Endodermal cell (in vitro differentiated cells): ENCODE data around the gene FAM228A. TPM values are rescaled to one million over a fixed set of nuclear protein-coding genes. Genes with fewer than 3 reads are reported as not detected.

ENCODE experiments used
- DNase-seq: peaks from one replicate; pipeline ENCODE4 v3.0.0-alpha.2; 2017
- H3K27ac ChIP-seq: 2 replicates; pipeline ENCODE4 v1.5.1; 2013; ENCODE audit warnings: mild to moderate bottlenecking, low read depth, low read length, moderate library complexity
- H3K27me3 ChIP-seq: 2 replicates; pipeline ENCODE4 v1.6.1; 2013; ENCODE audit warnings: mild to moderate bottlenecking, low read length, moderate library complexity; ENCODE audit not compliant: insufficient read depth, control insufficient read depth, poor library complexity, severe bottlenecking
- H3K36me3 ChIP-seq: 2 replicates; pipeline ENCODE4 v1.7.0; 2013; ENCODE audit warnings: mild to moderate bottlenecking, low read length, moderate library complexity; ENCODE audit not compliant: control insufficient read depth, insufficient read depth
- H3K4me1 ChIP-seq: one replicate; pipeline ENCODE4 v1.7.0; 2013; ENCODE audit warnings: low read length; ENCODE audit not compliant: control insufficient read depth, insufficient read depth
- H3K4me3 ChIP-seq: 2 replicates; pipeline ENCODE4 v1.5.1; 2013; ENCODE audit warnings: mild to moderate bottlenecking, low read length, moderate library complexity
- H3K9ac ChIP-seq: 2 replicates; pipeline ENCODE4 v1.6.1; 2013; ENCODE audit warnings: mild to moderate bottlenecking, low read length, moderate library complexity; ENCODE audit not compliant: poor library complexity, severe bottlenecking; ENCODE audit errors: extremely low read depth
- H3K9me3 ChIP-seq: 2 replicates; pipeline ENCODE4 v1.6.1; 2013; ENCODE audit warnings: mild to moderate bottlenecking, low read length, moderate library complexity; ENCODE audit not compliant: control insufficient read depth
- H3K27ac Mint-ChIP-seq: 2 replicates; pipeline ENCODE4 v1.8.0; 2020; ENCODE audit warnings: mixed read lengths
- H3K27me3 Mint-ChIP-seq: 2 replicates; pipeline ENCODE4 v1.8.0; 2021; ENCODE audit warnings: mild to moderate bottlenecking, mixed read lengths; ENCODE audit not compliant: insufficient read depth
- H3K36me3 Mint-ChIP-seq: 2 replicates; pipeline ENCODE4 v1.8.0; 2020; ENCODE audit warnings: low read depth, mixed read lengths
- H3K4me1 Mint-ChIP-seq: 2 replicates; pipeline ENCODE4 v1.8.0; 2020; ENCODE audit warnings: mixed read lengths
- H3K4me3 Mint-ChIP-seq: 2 replicates; pipeline ENCODE4 v1.8.0; 2020; ENCODE audit warnings: mild to moderate bottlenecking, moderate library complexity, mixed read lengths
- H3K9me3 Mint-ChIP-seq: 2 replicates; pipeline ENCODE4 v1.8.0; 2020; ENCODE audit warnings: mild to moderate bottlenecking, mixed read lengths
- CTCF ChIP-seq: fragments of 200-600 bp; sonication (generic); conservative IDR thresholded peaks from 2 replicates; pipeline ENCODE4 v1.5.0; 2021; ENCODE audit warnings: antibody characterized with exemption, mild to moderate bottlenecking
- WGBS, 2 experiments: methylation state at CpG; one replicate each; pipeline versions ENCODE4 v1.1.5 to v1.1.7; 2013; ENCODE audit warnings: missing lambda C conversion rate in 2 of 2, mixed read lengths in 1 of 2; ENCODE audit not compliant: insufficient coverage in 1 of 2, insufficient read length in 1 of 2; 5-methylcytosine and 5-hydroxymethylcytosine counted together
- total RNA-seq, 2 donors: library from RNA; stranded (reverse); fragmentation: NEBNext Ultra II Directional in 1 of 2; extraction: Animal tissue kit (Norgen Biotek cat#: 25700) in 1 of 2; gene quantifications; 2 replicates in 1 of 2; 3 replicates in 1 of 2; pipeline ENCODE4 v1.2.1, GENCODE V29; 2021

Gene FAM228A
- total RNA-seq, 2 donors from 2014 or later: 0.53 TPM; not detected in 1

GRCh38 chr2:24210723-24211122 is 35.9 kb downstream of the FAM228A start:
- H3K27me3 Mint-ChIP-seq: peaks cover 66% of the 10 kb centered on the region
- no peaks in the 10 kb centered on the region for H3K36me3 ChIP-seq
- no peaks in the 10 kb centered on the region for H3K4me1 ChIP-seq
- no peak overlapping the region for H3K27ac ChIP-seq
- TF ChIP-seq CTCF: no peak
- no peak overlapping the region for H3K9ac ChIP-seq
- DNase-seq: no peak
- H3K9me3 Mint-ChIP-seq: no peaks in the 10 kb centered on the region
- H3K4me1 Mint-ChIP-seq: no peaks in the 10 kb centered on the region
- no peak overlapping the region for H3K4me3 Mint-ChIP-seq
- H3K36me3 Mint-ChIP-seq: peaks cover 21% of the 10 kb centered on the region
- H3K27me3 ChIP-seq: peaks cover 95% of the 10 kb centered on the region
- no peak overlapping the region for H3K4me3 ChIP-seq
- no peak overlapping the region for H3K27ac Mint-ChIP-seq
- WGBS, 2 experiments: 95 to 99% methylated on average over 15 to 21 of the region's 21 CpGs
- no peaks in the 10 kb centered on the region for H3K9me3 ChIP-seq

- H3K27me3 ChIP-seq: peaks cover 96% of the 10 kb centered on the region
- H3K4me1 ChIP-seq: no peaks in the 10 kb centered on the region
- H3K36me3 ChIP-seq: no peaks in the 10 kb centered on the region
- WGBS, 2 experiments: 73 to 80% methylated on average over 7 of the region's 7 CpGs
- H3K9ac ChIP-seq: no peak overlapping the region
- H3K27ac ChIP-seq: no peak overlapping the region
- no peaks in the 10 kb centered on the region for H3K9me3 ChIP-seq
- peaks cover 66% of the 10 kb centered on the region for H3K27me3 Mint-ChIP-seq
- H3K27ac Mint-ChIP-seq: no peak overlapping the region
- no peak for DNase-seq
- H3K36me3 Mint-ChIP-seq: peaks cover 26% of the 10 kb centered on the region
- no peak overlapping the region for H3K4me3 Mint-ChIP-seq
- TF ChIP-seq CTCF: no peak
- H3K4me3 ChIP-seq: no peak overlapping the region
- no peaks in the 10 kb centered on the region for H3K9me3 Mint-ChIP-seq
- no peaks in the 10 kb centered on the region for H3K4me1 Mint-ChIP-seq
Measured at GRCh38 chr2:24211408-24211807, 36.6 kb downstream of the FAM228A start.

- TF ChIP-seq CTCF: no peak
- Histone ChIP-seq H3K27ac (no peak overlapping the region), H3K4me3 (no peak overlapping the region), H3K9me3 (no peaks in the 10 kb centered on the region), H3K4me1 (no peaks in the 10 kb centered on the region), H3K36me3 (no peaks in the 10 kb centered on the region), H3K9ac (no peak overlapping the region), H3K27me3 (peaks cover 90% of the 10 kb centered on the region)
- Mint-ChIP-seq H3K9me3 (no peaks in the 10 kb centered on the region), H3K27ac (no peak overlapping the region), H3K4me3 (no peak overlapping the region), H3K36me3 (peaks cover 10% of the 10 kb centered on the region), H3K27me3 (peaks cover 32% of the 10 kb centered on the region), H3K4me1 (no peaks in the 10 kb centered on the region)
- DNase-seq: no peak
- 90 to 92% methylated on average over 3 of the region's 3 CpGs for WGBS, 2 experiments
Measured at GRCh38 chr2:24214880-24215279, 40.0 kb downstream of the FAM228A start.
